Sigmoid colon (tissue), 7 donors: Measurements from ENCODE around the gene RLN1. TPM values are rescaled to one million over a fixed set of nuclear protein-coding genes. Genes with fewer than 3 reads are reported as not detected.

Experiments
- DNase-seq: peaks from one replicate; pipeline ENCODE4 v3.0.0-alpha.2; 2019
- H3K27ac ChIP-seq, 4 donors: fragments of 200-600 bp; sonication (generic); one replicate each; pipeline ENCODE4 v1.5.1; 2016 to 2019; ENCODE audit warnings: mild to moderate bottlenecking in 1 of 4
- H3K27me3 ChIP-seq, 3 donors: fragments of 200-600 bp; sonication (generic); one replicate each; pipeline ENCODE4 v1.5.1; 2019; ENCODE audit warnings: mild to moderate bottlenecking in 1 of 3
- H3K36me3 ChIP-seq, 4 donors: fragments of 200-600 bp; sonication (generic); one replicate each; pipeline ENCODE4 v1.5.1; 2016 to 2019
- H3K4me1 ChIP-seq, 4 donors: fragments of 200-600 bp; sonication (generic); one replicate each; pipeline ENCODE4 v1.5.1; 2017 to 2019
- H3K4me3 ChIP-seq, 4 donors: fragments of 200-600 bp; sonication (generic); one replicate each; pipeline ENCODE4 v1.5.1; 2017 to 2019; ENCODE audit warnings: mild to moderate bottlenecking in 2 of 4, moderate library complexity in 1 of 4
- H3K9me3 ChIP-seq, 4 donors: fragments of 200-600 bp in 3 of 4; sonication (generic) in 3 of 4; one replicate each; pipeline versions ENCODE4 v1.5.1 to v1.6.1; 2013 to 2019
- CTCF ChIP-seq, 4 experiments: fragments of 450-650 bp in 3 of 4; fragments of 200-600 bp in 1 of 4; IDR thresholded peaks; one replicate each; pipeline ENCODE4 v1.5.1; 2016 to 2019; ENCODE audit warnings: antibody characterized with exemption in 4 of 4, mild to moderate bottlenecking in 3 of 4, moderate library complexity in 2 of 4
- EP300 ChIP-seq, 4 donors: sonication (generic); formaldehyde crosslinking; IDR thresholded peaks; one replicate each; pipeline ENCODE4 v1.6.1; 2017; ENCODE audit warnings: antibody characterized with exemption in 4 of 4
- POLR2A ChIP-seq, 2 donors: fragments of 450-650 bp; IDR thresholded peaks; one replicate each; pipeline ENCODE4 v1.6.1; 2016; ENCODE audit warnings: antibody characterized with exemption in 2 of 2, mild to moderate bottlenecking in 2 of 2, moderate library complexity in 2 of 2
- POLR2AphosphoS5 ChIP-seq, 4 donors: sonication (generic); formaldehyde crosslinking; IDR thresholded peaks; one replicate each; pipeline ENCODE4 v1.6.1; 2017; ENCODE audit warnings: antibody characterized with exemption in 4 of 4
- WGBS, 2 donors: extraction: QIAGEN DNeasy Blood & Tissue Kit; methylation state at CpG; one replicate each; pipeline ENCODE4 v1.1.7; 2013; 5-methylcytosine and 5-hydroxymethylcytosine counted together
- intact Hi-C: fragments of 100-400 bp; cut with DNase I; formaldehyde crosslinking; loops from one replicate; pipeline ENCODE4 v1.15.1; 2023
- polyA plus RNA-seq, 3 donors: library from polyadenylated mRNA; stranded (reverse); fragments of 200-250 nt; gene quantifications; one replicate each; pipeline ENCODE4 v1.2.3, GENCODE V29; 2013
- total RNA-seq, 4 donors: library from RNA; depleted of rRNA; stranded (reverse); fragments of >200 nt; gene quantifications; one replicate each; pipeline ENCODE4 v1.1.0, GENCODE V29; 2016
- donor health status: healthy with polysubstance abuse.
- donor health status: Bipolar disorder and iron deficiency.
- donor health status: healthy.

The RLN1 gene
- total and polyA plus RNA-seq, 7 donors, result 0.51 TPM; not detected in 6

DNA sequence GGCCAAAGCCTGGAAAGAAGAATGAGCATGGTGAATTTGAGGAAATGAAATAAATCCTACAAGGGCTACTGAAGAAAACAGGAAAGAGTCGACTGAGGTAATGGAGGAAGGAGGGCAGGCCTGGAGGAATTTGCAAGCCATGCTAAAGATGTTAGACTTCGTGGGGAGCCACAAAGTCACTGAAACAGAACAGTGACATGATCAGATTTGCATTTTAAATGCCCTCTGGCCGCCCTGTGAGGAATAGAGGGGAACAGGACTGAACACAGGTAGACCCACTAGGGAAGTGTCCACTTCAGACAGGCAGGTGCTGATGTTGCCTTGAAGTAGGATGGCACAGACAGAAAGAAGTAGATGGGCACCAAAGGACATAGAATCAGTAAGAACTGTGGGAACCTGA lies 42.8 kb upstream of the RLN1 start:
- Histone ChIP-seq H3K27me3 (no peaks in the 10 kb centered on the region), H3K36me3 (no peaks in the 10 kb centered on the region), H3K9me3 (no peaks in the 10 kb centered on the region), H3K27ac (no peak overlapping the region), H3K4me1 (no peaks in the 10 kb centered on the region), H3K4me3 (no peak overlapping the region)
- no peak for DNase-seq
- 70 to 89% methylated on average over 3 of the region's 3 CpGs for WGBS, 2 donors
- no peak for TF ChIP-seq CTCF (IDR thresholded peaks at IDR 0.05)
- no peak for TF ChIP-seq EP300 (IDR thresholded peaks at IDR 0.05)
- no peak for TF ChIP-seq POLR2AphosphoS5 (IDR thresholded peaks at IDR 0.05)
- no peak for TF ChIP-seq POLR2A (IDR thresholded peaks at IDR 0.05)
- intact Hi-C loops, result no loop called here

- 45 to 69% methylated on average over 6 of the region's 6 CpGs for WGBS, 2 donors
- Histone ChIP-seq H3K27me3 (no peaks in the 10 kb centered on the region), H3K9me3 (no peaks in the 10 kb centered on the region), H3K4me1 (no peaks in the 10 kb centered on the region), H3K27ac (no peak overlapping the region), H3K4me3 (no peak overlapping the region), H3K36me3 (no peaks in the 10 kb centered on the region)
- intact Hi-C loops, result no loop called here
- TF ChIP-seq CTCF (IDR thresholded peaks at IDR 0.05), result no peak
- TF ChIP-seq POLR2A (IDR thresholded peaks at IDR 0.05), result no peak
- no peak for DNase-seq
Observed at GRCh38 chr9:5375790-5376477, 36.3 kb upstream of the RLN1 start.

GRCh38 chr9:5375091-5375490 lies 35.4 kb upstream of the RLN1 start:
- H3K4me3 ChIP-seq, result no peak overlapping the region
- H3K27me3 ChIP-seq, result no peaks in the 10 kb centered on the region
- H3K4me1 ChIP-seq, result no peaks in the 10 kb centered on the region
- no peak for TF ChIP-seq POLR2A (IDR thresholded peaks at IDR 0.05)
- no peak for TF ChIP-seq CTCF (IDR thresholded peaks at IDR 0.05)
- no peak for TF ChIP-seq POLR2AphosphoS5 (IDR thresholded peaks at IDR 0.05)
- TF ChIP-seq EP300 (IDR thresholded peaks at IDR 0.05), result no peak
- WGBS, 2 donors, result 36 to 53% methylated on average over 1 of the region's 1 CpG
- intact Hi-C loops, result no loop called here
- H3K36me3 ChIP-seq, result no peaks in the 10 kb centered on the region
- H3K9me3 ChIP-seq, result no peaks in the 10 kb centered on the region
- H3K27ac ChIP-seq, result no peak overlapping the region
- no peak for DNase-seq

GRCh38 chr9:5364294-5365024 lies 24.8 kb upstream of the RLN1 start:
- Histone ChIP-seq H3K9me3 (no peaks in the 10 kb centered on the region), H3K4me1 (no peaks in the 10 kb centered on the region), H3K27ac (no peak overlapping the region), H3K36me3 (peaks cover 0 to 8% (median 0%) of the 10 kb centered on the region in 4 donors), H3K4me3 (no peak overlapping the region), H3K27me3 (no peaks in the 10 kb centered on the region)
- TF ChIP-seq POLR2AphosphoS5 (IDR thresholded peaks at IDR 0.05) (no peak), CTCF (IDR thresholded peaks at IDR 0.05) (no peak), POLR2A (IDR thresholded peaks at IDR 0.05) (no peak), EP300 (IDR thresholded peaks at IDR 0.05) (no peak)
- intact Hi-C loops, result no loop called here
- DNase-seq, result no peak
- 15 to 36% methylated on average over 3 of the region's 3 CpGs for WGBS, 2 donors
